HG03060 (cell line): ENCODE results near the gene NMB.
"Not testable (repeated sequence)": the region's sequence is repeated elsewhere in the genome, so short reads cannot be mapped to it uniquely, and the experiment has no call there.

Experiments used
- ATAC-seq: cut with Tn5 transposase; IDR thresholded peaks from one replicate; pipeline ENCODE4 v1.9.1; 2021; ENCODE audit warnings: low read depth, moderate number of reproducible peaks; ENCODE audit not compliant: unreplicated experiment

The NMB gene, protein sequence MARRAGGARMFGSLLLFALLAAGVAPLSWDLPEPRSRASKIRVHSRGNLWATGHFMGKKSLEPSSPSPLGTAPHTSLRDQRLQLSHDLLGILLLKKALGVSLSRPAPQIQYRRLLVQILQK

DNA sequence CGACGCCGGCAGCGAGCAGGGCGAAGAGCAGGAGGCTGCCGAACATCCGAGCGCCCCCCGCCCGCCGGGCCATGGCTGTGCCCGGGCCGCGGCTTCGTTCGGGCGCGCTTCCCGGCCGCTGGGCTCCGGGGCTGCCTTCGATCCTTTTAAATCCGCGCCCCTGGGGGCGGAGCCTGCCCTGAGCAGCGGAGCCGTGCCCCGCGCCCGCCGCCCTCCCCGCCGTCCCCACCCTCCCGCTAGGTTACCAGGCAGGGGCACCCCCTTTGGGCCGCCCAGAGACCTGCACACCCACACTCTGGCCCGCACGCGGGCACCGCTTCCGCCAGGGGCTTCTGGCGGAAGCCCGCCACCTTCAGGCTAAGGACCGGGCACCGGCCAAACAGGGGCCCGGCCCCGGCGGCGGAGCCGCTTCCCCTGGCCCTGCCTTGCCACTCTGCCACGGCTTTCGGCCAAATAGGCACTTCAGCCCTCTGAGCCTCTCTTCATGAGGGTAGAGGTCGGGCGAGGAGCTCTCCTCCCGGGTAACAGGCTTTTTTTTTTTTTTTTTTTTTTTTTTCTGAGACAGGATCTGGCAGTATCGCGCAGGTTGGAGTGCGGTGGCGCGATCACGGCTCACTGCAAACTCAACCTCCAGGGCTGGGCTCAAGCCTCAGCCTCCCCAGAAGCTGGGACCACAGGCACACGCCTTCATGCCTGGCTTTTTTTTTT is at the start of gene NMB:
Gene NMB (minus strand): TSS at position 120 of the 708 bp plus-strand sequence. CDS start 47 bp downstream, at position 73.
- no peak for ATAC-seq

DNA sequence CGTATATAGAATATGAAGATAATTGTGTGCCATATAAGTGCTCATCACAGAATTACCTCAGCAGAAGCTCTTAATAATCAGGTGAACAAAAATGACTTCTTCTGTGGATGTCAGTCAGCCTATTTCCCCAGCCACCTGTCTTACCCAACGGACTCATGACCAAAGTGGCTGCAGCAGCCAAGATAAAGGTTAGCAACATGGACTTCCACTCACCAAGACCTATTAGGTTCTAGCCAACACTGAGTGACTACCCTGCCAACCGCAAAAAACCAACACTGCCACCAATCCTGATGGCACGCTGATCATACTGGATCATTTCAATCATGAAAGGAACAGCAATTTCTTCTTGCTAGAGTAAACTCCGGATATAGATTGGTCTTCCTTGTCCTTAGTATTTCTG is 45.8 kb upstream of the NMB start:
- no peak for ATAC-seq

GRCh38 chr15:84702961-84703482 is 45.0 kb upstream of the NMB start:
- no peak for ATAC-seq

DNA sequence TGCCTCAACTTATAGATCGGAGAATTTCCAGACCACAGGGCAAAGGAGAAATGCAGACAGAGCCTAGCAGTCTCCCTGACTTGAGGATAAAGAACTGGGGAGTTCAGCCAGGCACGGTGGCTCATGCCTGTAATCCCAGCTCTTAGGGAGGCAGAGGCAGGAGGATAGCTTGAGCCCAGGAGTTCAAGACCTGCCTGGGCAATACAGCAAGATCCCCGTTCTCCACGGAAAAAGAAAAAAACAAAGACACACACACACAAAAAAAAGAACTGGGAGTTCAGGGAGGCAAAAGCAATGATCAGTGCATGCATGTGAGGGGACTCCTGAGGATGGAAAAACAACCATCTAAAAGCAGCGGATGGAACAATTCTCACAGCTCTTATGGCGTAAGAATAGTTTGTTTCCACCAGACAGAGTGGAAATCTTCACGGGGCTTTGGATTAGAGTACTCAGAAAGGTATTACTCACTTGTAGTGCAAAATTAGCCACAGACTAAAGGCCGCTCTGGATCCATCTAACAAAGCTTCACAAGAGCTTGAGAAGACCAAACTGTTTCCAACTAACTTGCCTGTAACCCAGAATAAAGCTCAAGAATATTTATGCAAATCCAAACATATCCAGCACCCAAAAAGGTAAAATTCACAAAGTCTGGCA is 41.7 kb upstream of the NMB start:
- ATAC-seq = no peak

- ATAC-seq = no peak
These were observed 39.4 kb upstream of the NMB start for GRCh38 chr15:84697236-84697990.

DNA sequence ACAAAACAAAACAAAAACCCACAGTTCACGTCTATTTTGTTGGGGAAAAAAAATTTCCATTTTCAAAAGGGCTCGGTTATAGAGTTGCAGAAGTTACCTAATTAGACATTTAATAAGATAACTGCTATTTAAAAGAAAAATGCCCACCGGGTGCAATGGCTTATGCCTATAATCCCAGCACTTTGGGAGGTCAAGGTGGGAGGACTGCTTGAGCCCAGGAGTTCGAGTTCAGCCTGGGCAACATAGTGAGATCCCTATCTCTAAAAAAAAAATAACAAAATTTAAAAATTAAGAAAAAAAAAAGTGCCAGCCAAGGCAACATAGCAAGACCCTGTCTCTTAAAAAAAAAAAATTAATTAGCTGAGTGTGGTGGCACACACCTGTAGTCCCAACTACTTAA is 38.8 kb upstream of the NMB start:
- no peak for ATAC-seq

DNA sequence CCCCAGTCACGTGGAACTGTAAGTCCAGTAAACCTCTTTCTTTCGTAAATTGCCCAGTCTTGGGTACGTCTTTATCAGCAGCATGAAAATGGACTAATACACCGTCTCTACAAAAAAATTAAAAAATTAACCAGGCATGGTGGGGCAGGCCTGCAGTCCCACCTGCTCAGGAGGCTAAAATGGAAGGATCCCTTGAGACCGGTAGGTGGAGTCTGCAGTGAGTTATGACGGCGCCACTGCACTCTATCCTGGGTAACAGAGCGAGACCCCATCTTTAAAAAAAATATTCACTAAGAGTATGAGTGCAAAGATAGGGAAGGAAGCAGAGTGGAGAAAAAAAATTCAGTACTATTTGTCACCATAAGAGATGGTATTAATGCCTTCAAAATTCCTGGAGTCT is 32.3 kb upstream of the NMB start:
- no peak for ATAC-seq

- no peak for ATAC-seq
These were observed 31.9 kb upstream of the NMB start for GRCh38 chr15:84689858-84690257.

DNA sequence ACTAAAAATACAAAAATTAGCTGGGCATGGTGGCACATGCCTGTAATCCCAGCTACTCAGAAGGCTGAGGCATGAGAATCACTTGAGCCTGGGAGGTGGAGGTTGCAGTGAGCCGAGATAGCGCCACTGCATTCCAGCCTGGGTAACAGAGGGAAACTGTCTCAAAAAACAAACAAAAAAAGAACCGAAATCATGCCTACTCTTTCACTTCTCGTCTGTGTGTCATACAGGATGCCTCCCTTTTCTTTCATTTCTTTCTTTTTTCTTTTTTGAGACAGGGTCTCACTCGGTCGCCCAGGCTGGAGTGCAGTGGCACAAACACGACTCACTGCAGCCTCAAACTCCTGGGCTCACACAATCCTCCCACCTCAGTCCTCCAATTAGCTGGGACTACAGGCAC is 28.4 kb upstream of the NMB start:
- not testable (repeated sequence) for ATAC-seq

DNA sequence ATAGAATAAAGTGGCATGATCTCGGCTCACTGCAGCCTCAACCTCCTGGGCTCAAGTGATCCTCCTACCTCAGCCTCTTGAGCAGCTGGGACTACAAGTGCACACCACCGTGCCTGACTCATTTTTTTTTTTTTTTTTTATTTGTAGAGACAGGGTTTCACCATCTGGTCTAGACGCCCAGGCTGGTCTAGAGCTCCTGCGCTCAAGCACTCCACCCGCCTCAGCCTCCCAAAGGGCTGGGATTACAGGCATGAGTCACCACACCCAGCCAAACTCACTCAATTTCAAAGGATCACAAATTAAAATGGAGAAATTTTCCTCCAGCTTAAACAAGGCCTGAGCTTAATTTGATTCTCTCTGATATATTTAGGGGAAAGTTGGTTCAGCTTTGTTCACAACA is 27.3 kb upstream of the NMB start:
- ATAC-seq = no peak

GRCh38 chr15:84684092-84684491 is 26.1 kb upstream of the NMB start:
- no peak for ATAC-seq

- ATAC-seq = no peak
These were observed 23.8 kb upstream of the NMB start for GRCh38 chr15:84681831-84682230.

- no peak for ATAC-seq
These were observed 13.2 kb upstream of the NMB start for GRCh38 chr15:84671211-84671610.

DNA sequence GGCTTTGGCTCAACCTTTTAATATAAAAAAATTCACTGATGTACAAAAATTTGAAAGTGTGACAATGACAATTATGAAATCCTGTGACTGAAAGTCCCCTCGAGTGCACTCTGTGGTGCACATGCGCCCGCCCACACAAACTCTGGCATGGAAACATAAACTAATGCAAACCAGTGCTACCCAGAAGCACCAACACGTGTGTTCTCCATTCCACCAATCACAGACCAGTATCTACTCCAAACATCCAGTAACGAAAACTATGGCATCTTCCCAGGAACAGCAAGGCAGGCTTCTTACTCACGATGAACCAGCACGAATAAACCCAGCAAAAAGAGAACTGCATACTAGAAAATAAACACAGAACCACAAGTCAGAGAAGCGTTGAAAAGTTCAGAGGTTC is 11.7 kb upstream of the NMB start:
- no peak for ATAC-seq

GRCh38 chr15:84668221-84668982 is 10.4 kb upstream of the NMB start:
- no peak for ATAC-seq

- no peak for ATAC-seq
These were observed 8.4 kb upstream of the NMB start for GRCh38 chr15:84666373-84666772.

DNA sequence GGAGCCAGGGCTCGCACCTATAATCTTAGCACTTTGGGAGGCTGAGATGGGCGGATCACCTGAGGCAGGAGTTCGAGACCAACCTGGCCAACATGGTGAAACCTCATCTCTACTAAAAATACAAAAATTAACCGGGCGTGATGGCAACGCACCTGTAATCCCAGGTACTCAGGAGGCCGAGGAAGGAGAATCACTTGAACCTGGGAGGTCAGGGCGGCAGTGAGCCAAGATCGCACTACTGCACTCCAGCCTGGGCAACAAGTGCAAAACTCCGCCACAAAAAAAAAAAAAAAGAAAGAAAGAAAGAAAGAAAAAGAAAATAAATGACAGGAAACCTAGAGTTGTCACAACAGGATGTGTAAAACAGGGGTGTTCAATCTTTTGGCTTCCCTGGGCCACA is 3.0 kb upstream of the NMB start:
- ATAC-seq = no peak

- no peak for ATAC-seq
These were observed 2.1 kb upstream of the NMB start for GRCh38 chr15:84659904-84660781.

DNA sequence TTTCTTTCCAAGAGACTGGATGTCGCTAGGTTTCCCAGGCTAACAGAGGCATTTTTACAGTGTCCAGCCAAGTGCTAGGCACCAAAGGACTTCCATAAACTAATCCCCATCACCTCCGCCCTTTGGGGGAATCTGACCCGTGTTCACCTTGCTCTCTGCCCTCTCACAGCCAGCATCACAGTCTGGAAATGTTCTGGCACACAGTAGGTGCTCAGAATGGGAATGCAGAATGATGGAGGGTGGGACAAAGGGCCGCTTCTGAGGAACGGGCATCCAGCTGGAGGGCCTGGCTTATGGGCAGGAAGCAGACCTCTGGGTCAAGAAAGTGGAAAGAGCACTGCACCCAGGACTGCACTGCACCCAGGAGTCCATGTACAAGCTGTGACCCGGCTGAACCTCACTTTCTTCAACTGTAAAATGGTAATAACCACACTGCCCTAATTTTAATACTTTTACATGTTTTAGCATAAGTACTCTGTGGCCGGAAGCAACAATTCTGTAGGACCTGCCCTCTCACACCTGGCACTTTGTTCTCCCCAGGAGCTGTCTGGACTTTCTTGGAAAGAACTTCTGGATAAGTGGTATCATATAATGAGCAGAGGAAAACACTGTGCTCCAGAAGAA is 901 bp upstream of the NMB start:
- ATAC-seq = no peak
